Mammary epithelial cell (primary cell): ENCODE data around the gene ALG2.

ENCODE experiments used
- EZH2 ChIP-seq: IDR thresholded peaks from 2 replicates; pipeline ENCODE4 v1.6.1; 2012; ENCODE audit warnings: low read length, inconsistent platforms, borderline replicate concordance
- TF ChIP-seq, protein P1 (sequence below), 2 donors: IDR thresholded peaks in 1 of 2; conservative IDR thresholded peaks in 1 of 2; 2 replicates each; pipeline ENCODE4 v1.5.1; 2011 to 2012; ENCODE audit warnings: inconsistent platforms in 2 of 2, low read length in 2 of 2, mild to moderate bottlenecking in 2 of 2, control low read depth in 1 of 2, low read depth in 1 of 2; ENCODE audit not compliant: insufficient read depth in 1 of 2; ENCODE audit errors: extremely low read depth in 1 of 2

GRCh38 chr9:99181206-99181605, 40.5 kb downstream of the ALG2 start:
- TF ChIP-seq EZH2, result no peak
- TF ChIP-seq, protein P1, sequence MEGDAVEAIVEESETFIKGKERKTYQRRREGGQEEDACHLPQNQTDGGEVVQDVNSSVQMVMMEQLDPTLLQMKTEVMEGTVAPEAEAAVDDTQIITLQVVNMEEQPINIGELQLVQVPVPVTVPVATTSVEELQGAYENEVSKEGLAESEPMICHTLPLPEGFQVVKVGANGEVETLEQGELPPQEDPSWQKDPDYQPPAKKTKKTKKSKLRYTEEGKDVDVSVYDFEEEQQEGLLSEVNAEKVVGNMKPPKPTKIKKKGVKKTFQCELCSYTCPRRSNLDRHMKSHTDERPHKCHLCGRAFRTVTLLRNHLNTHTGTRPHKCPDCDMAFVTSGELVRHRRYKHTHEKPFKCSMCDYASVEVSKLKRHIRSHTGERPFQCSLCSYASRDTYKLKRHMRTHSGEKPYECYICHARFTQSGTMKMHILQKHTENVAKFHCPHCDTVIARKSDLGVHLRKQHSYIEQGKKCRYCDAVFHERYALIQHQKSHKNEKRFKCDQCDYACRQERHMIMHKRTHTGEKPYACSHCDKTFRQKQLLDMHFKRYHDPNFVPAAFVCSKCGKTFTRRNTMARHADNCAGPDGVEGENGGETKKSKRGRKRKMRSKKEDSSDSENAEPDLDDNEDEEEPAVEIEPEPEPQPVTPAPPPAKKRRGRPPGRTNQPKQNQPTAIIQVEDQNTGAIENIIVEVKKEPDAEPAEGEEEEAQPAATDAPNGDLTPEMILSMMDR (conservative IDR thresholded peaks at IDR 0.05 in 1 of 2, IDR thresholded peaks at IDR 0.05 in 1 of 2; ENCODE audit: extremely low read depth in 1 of 2, insufficient read depth in 1 of 2, low read depth in 1 of 2, low read length in 2 of 2), result no peak
